ENCODE data around the gene BOD1.

- TF ChIP-seq CTCF (IDR thresholded peaks at IDR 0.05) (no peak), POLR2AphosphoS5 (IDR thresholded peaks at IDR 0.05) (no peak), EP300 (IDR thresholded peaks at IDR 0.05) (no peak), POLR2A (IDR thresholded peaks at IDR 0.05) (no peak)
These were observed 9.4 kb upstream of the BOD1 start for GRCh38 chr5:173625673-173626504.
